GM12878 (cell line): ENCODE measurements around the gene OCIAD2. TPM values are rescaled to one million over a fixed set of nuclear protein-coding genes. Genes with fewer than 3 reads are reported as not detected.

Experiments
- ATAC-seq: fragments of 200-7000 bp; cut with Tn5 transposase; 3 replicates; pipeline ENCODE4 v1.9.1; 2020; ENCODE audit warnings: mild to moderate bottlenecking, moderate library complexity
- BruUV-seq: library from RNA; stranded (reverse); fragments of 400-500 nt; replicated peaks from 2 replicates; lab custom pipeline; 2021; lab: Mats Ljungman, UMichigan
- CTCF ChIA-PET: fragments of 300-600 bp; sonication (Branson Sonifier 250); formaldehyde crosslinking; extraction: SDS; loops from one replicate; lab custom pipeline; 2021; ENCODE audit warnings: inconsistent platforms; lab: Yijun Ruan, JAX
- POLR2A ChIA-PET: fragments of 350-600 bp; formaldehyde crosslinking; extraction: SDS; loops from one replicate; lab custom pipeline; 2021; ENCODE audit warnings: inconsistent platforms; lab: Charles Lee
- RAD21 ChIA-PET: fragments of 300-600 bp; sonication (Branson Sonifier 250); formaldehyde crosslinking; loops from one replicate; lab custom pipeline; 2023; ENCODE audit warnings: antibody characterized with exemption; ENCODE audit not compliant: unreplicated experiment; lab: Charles Lee
- SMC1A ChIA-PET: fragments of 300-600 bp; sonication (Branson Sonifier 250); formaldehyde crosslinking; loops from one replicate; lab custom pipeline; 2023; ENCODE audit not compliant: unreplicated experiment, uncharacterized antibody; lab: Charles Lee
- DNase-seq: peaks from one replicate; pipeline ENCODE4 v3.0.0-alpha.2; 2011; ENCODE audit warnings: low read depth, low spot score
- FAIRE-seq: peaks from 3 replicates; lab custom pipeline; 2011; peaks lifted over from hg19 to GRCh38; lab: Jason Lieb, UNC
- H2AFZ ChIP-seq: 2 replicates; pipeline ENCODE4 v1.6.0; 2011; ENCODE audit warnings: low read depth, low read length, control low read depth; ENCODE audit not compliant: control insufficient read depth
- H3K27ac ChIP-seq: 2 replicates; pipeline ENCODE4 v1.5.1; 2011; ENCODE audit warnings: control low read depth; ENCODE audit not compliant: control insufficient read depth, insufficient read depth
- H3K27me3 ChIP-seq, 2 experiments: replicated peaks in 1 of 2; 2 replicates each; pipeline versions ENCODE4 v1.6.0 to v1.6.1; 2011; ENCODE audit warnings: low read length in 1 of 2; ENCODE audit not compliant: control insufficient read depth in 2 of 2, insufficient read depth in 2 of 2
- H3K36me3 ChIP-seq, 2 experiments: 2 replicates each; pipeline ENCODE4 v1.5.1; 2011; ENCODE audit warnings: low read length in 1 of 2; ENCODE audit not compliant: control insufficient read depth in 2 of 2, insufficient read depth in 2 of 2
- H3K4me1 ChIP-seq: 2 replicates; pipeline ENCODE4 v1.6.1; 2011; ENCODE audit warnings: mild to moderate bottlenecking, low read length, moderate library complexity, mixed read lengths; ENCODE audit not compliant: control insufficient read depth, insufficient read depth
- H3K4me2 ChIP-seq: 2 replicates; pipeline ENCODE4 v1.6.0; 2011; ENCODE audit warnings: control low read depth; ENCODE audit not compliant: control insufficient read depth, insufficient read depth
- H3K4me3 ChIP-seq: fragments of 200-600 bp; sonication (generic); 2 replicates; pipeline ENCODE4 v1.5.1; 2016
- H3K79me2 ChIP-seq: 2 replicates; pipeline ENCODE4 v1.6.0; 2011; ENCODE audit warnings: low read length; ENCODE audit not compliant: control insufficient read depth, insufficient read depth
- H3K9ac ChIP-seq: 2 replicates; pipeline ENCODE4 v1.8.0; 2011; ENCODE audit warnings: low read length, control low read depth, mixed read lengths; ENCODE audit not compliant: control insufficient read depth, insufficient read depth
- H3K9me3 ChIP-seq: replicated peaks from 3 replicates; pipeline ENCODE4 v1.5.1; 2011; ENCODE audit warnings: mild to moderate bottlenecking, low read length; ENCODE audit not compliant: control insufficient read depth, insufficient read depth
- H4K20me1 ChIP-seq: 2 replicates; pipeline ENCODE4 v1.6.0; 2011; ENCODE audit not compliant: control insufficient read depth, insufficient read depth
- ATF7 ChIP-seq: fragments of 450-650 bp; IDR thresholded peaks from 2 replicates; pipeline ENCODE4 v1.6.1; 2016; ENCODE audit warnings: low read depth, mild to moderate bottlenecking
- HCFC1 ChIP-seq: fragments of 150-350 bp; IDR thresholded peaks from 2 replicates; pipeline ENCODE4 v1.6.1; 2014; ENCODE audit warnings: low read length
- TCF12 ChIP-seq: IDR thresholded peaks from 2 replicates; pipeline ENCODE4 v1.6.1; 2011; ENCODE audit warnings: low read depth, mild to moderate bottlenecking, low read length
- ZNF622 ChIP-seq: fragments of 450-650 bp; IDR thresholded peaks from 2 replicates; pipeline ENCODE4 v1.6.1; 2017; ENCODE audit warnings: mild to moderate bottlenecking, inconsistent platforms
- ZNF687 ChIP-seq: fragments of 450-650 bp; IDR thresholded peaks from 2 replicates; pipeline ENCODE4 v1.6.1; 2017; ENCODE audit warnings: mild to moderate bottlenecking, moderate library complexity
- WGBS: methylation state at CpG from one replicate; pipeline ENCODE4 v1.1.6; 2016; ENCODE audit warnings: low lambda C conversion rate; ENCODE audit not compliant: insufficient replicate concordance, insufficient coverage; ENCODE audit errors: missing lambda C conversion rate; 5-methylcytosine and 5-hydroxymethylcytosine counted together
- in situ Hi-C: fragments of 300-500 bp; cut with MboI; formaldehyde crosslinking; loops from 9 replicates; pipeline ENCODE4 v1.14.3; 2018; ENCODE audit warnings: mixed read lengths
- intact Hi-C: fragments of 100-400 bp; cut with micrococcal nuclease; formaldehyde crosslinking; loops from one replicate; pipeline ENCODE4 v1.14.2; 2022; ENCODE audit not compliant: unreplicated experiment
- polyA plus RNA-seq, 11 experiments: library from polyadenylated mRNA; depleted of rRNA in 4 of 11; unstranded in 6 of 11; stranded (reverse) in 5 of 11; fragments of >200 nt; fragmentation: Nextera tagmentation in 4 of 11; fragmentation: Illumina TruSeq in 1 of 11; extraction: Ambion mirVana in 4 of 11; extraction: Trizol in 1 of 11; gene quantifications; 1 replicate in 1 of 11; 2 replicates in 10 of 11; pipeline versions ENCODE4 v1.2.1 to v1.2.3, GENCODE V29; 2011 to 2016; ENCODE audit warnings: inconsistent platforms in 2 of 11, missing spikeins in 2 of 11, low read depth in 1 of 11
- total RNA-seq, 4 experiments: library from RNA; depleted of rRNA in 3 of 4; stranded (reverse); fragments of >200 nt in 3 of 4; fragmentation: Illumina TruSeq in 1 of 4; extraction: Trizol in 1 of 4; gene quantifications; 2 replicates each; pipeline versions ENCODE4 v1.2.1 to v1.2.3, GENCODE V29; 2013 to 2021
- TF ChIP-seq, protein P1 (sequence below): fragments of 450-650 bp; IDR thresholded peaks from 2 replicates; pipeline ENCODE4 v1.6.1; 2016; ENCODE audit warnings: mild to moderate bottlenecking, moderate library complexity, borderline replicate concordance

The OCIAD2 gene
- total and polyA plus RNA-seq, 10 of the 15 experiments (the other 5 are each of a cell fraction or from before 2014, with no cell fraction given): 42.4 to 140 (median 70.0) TPM

DNA sequence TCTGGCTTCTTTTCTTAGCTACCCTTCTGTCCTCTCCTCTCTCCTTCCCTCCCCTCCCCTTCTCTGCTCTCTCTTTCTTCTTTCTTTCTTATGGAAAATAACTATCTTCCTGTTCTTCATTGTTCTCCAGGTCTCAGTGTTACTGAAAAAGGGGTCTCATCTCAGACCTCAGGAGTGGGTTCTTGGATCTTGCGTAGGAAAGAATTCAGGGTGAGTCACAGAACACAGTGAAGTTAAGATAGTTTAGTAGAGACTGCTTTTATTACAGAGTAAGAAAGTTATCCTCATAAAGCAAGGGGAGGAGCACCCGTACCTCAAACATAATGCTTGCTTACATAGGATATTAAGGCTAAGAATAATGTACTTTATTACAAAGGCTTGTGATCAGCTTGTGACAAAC lies 47.7 kb upstream of the OCIAD2 start:
- ATAC-seq (no peak), FAIRE-seq (no peak), DNase-seq (no peak)
- BruUV-seq: no TSS peak
- Histone ChIP-seq H3K79me2 (no peaks in the 10 kb centered on the region), H3K36me3 (no peaks in the 10 kb centered on the region), H4K20me1 (no peaks in the 10 kb centered on the region), H3K27me3 (no peaks in the 10 kb centered on the region), H3K27ac (no peak overlapping the region), H3K4me1 (no peaks in the 10 kb centered on the region), H3K9ac (no peak overlapping the region), H3K4me3 (no peak overlapping the region), H2AFZ (no peak overlapping the region), H3K9me3 (no peaks in the 10 kb centered on the region; the same call in 2 of the 3 replicates), H3K4me2 (no peak overlapping the region)
- 50% methylated on average over 2 of the region's 2 CpGs for WGBS
- in situ Hi-C loops: no loop called here
- POLR2A ChIA-PET: no interaction called here
- RAD21 ChIA-PET: no interaction called here
- SMC1A ChIA-PET: interaction anchor here (0.5 to 1.4 kb wide), 2 partner anchors 10 to 253 kb away, joined by 3 to 4 read pairs; no protein-coding TSS in a partner anchor
- CTCF ChIA-PET: no interaction called here
- intact Hi-C loops: no loop called here
- TF ChIP-seq TCF12 (no peak), ZNF687 (no peak), HCFC1 (no peak), ATF7 (no peak), ZNF622 (no peak)
- TF ChIP-seq, protein P1, sequence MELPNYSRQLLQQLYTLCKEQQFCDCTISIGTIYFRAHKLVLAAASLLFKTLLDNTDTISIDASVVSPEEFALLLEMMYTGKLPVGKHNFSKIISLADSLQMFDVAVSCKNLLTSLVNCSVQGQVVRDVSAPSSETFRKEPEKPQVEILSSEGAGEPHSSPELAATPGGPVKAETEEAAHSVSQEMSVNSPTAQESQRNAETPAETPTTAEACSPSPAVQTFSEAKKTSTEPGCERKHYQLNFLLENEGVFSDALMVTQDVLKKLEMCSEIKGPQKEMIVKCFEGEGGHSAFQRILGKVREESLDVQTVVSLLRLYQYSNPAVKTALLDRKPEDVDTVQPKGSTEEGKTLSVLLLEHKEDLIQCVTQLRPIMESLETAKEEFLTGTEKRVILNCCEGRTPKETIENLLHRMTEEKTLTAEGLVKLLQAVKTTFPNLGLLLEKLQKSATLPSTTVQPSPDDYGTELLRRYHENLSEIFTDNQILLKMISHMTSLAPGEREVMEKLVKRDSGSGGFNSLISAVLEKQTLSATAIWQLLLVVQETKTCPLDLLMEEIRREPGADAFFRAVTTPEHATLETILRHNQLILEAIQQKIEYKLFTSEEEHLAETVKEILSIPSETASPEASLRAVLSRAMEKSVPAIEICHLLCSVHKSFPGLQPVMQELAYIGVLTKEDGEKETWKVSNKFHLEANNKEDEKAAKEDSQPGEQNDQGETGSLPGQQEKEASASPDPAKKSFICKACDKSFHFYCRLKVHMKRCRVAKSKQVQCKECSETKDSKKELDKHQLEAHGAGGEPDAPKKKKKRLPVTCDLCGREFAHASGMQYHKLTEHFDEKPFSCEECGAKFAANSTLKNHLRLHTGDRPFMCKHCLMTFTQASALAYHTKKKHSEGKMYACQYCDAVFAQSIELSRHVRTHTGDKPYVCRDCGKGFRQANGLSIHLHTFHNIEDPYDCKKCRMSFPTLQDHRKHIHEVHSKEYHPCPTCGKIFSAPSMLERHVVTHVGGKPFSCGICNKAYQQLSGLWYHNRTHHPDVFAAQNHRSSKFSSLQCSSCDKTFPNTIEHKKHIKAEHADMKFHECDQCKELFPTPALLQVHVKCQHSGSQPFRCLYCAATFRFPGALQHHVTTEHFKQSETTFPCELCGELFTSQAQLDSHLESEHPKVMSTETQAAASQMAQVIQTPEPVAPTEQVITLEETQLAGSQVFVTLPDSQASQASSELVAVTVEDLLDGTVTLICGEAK: no peak
